C4-2B (cell line): ENCODE data around the gene VARS1.
"Not testable (repeated sequence)": the region's sequence is repeated elsewhere in the genome, so short reads cannot be mapped to it uniquely, and the experiment has no call there.

Experiments
- H3K27ac ChIP-seq: fragments of 450-650 bp; 2 replicates; pipeline ENCODE4 v1.5.1; 2017
- CTCF ChIP-seq: fragments of 450-650 bp; conservative IDR thresholded peaks from 2 replicates; pipeline ENCODE4 v1.5.1; 2017; ENCODE audit warnings: mild to moderate bottlenecking
- ZFX ChIP-seq: fragments of 450-650 bp; IDR thresholded peaks from 2 replicates; pipeline ENCODE4 v1.6.1; 2017

Gene VARS1

GRCh38 chr6:31826793-31827285 is 31.3 kb upstream of the VARS1 start:
- H3K27ac ChIP-seq: peak overlapping the region; percentile 96
- TF ChIP-seq CTCF: no peak
- TF ChIP-seq ZFX: no peak

- H3K27ac ChIP-seq: peak overlapping the region; percentile 96
- TF ChIP-seq CTCF: no peak
- TF ChIP-seq ZFX: no peak
These were observed 30.0 kb upstream of the VARS1 start for GRCh38 chr6:31825553-31825952.

GRCh38 chr6:31823592-31824196 is 28.1 kb upstream of the VARS1 start:
- H3K27ac ChIP-seq: peak overlapping the region; percentile 91

GRCh38 chr6:31822036-31822821 is 26.7 kb upstream of the VARS1 start:
- peak overlapping the region; percentile 92 for H3K27ac ChIP-seq
- TF ChIP-seq ZFX (no peak), CTCF (no peak)

GRCh38 chr6:31821301-31822035 is 25.9 kb upstream of the VARS1 start:
- H3K27ac ChIP-seq: peak overlapping the region; percentile 92
- TF ChIP-seq CTCF: no peak
- no peak for TF ChIP-seq ZFX

- H3K27ac ChIP-seq: not testable (repeated sequence)
These were observed 24.8 kb upstream of the VARS1 start for GRCh38 chr6:31820399-31820798.

- H3K27ac ChIP-seq: no peak overlapping the region
- TF ChIP-seq ZFX: no peak
- no peak for TF ChIP-seq CTCF
These were observed 24.3 kb upstream of the VARS1 start for GRCh38 chr6:31819871-31820299.

- H3K27ac ChIP-seq: not testable (repeated sequence)
These were observed 22.5 kb upstream of the VARS1 start for GRCh38 chr6:31817929-31818511.

GRCh38 chr6:31817133-31817928 is 21.8 kb upstream of the VARS1 start:
- not testable (repeated sequence) for H3K27ac ChIP-seq
